ENCODE data around the gene SUOX.
A peak's percentile ranks its signal among the peaks of the same experiment; 100 is the strongest.
"Not testable (repeated sequence)": the region's sequence is repeated elsewhere in the genome, so short reads cannot be mapped to it uniquely, and the experiment has no call there.

Gene SUOX

GRCh38 chr12:55996715-55997534 lies at the start of gene SUOX:
TSS of gene SUOX (plus strand) at chr12:55997276. CDS start at chr12:56002222, 4,946 bp downstream.
- DNase-seq (ENCODE audit: low read depth): no peak

DNA sequence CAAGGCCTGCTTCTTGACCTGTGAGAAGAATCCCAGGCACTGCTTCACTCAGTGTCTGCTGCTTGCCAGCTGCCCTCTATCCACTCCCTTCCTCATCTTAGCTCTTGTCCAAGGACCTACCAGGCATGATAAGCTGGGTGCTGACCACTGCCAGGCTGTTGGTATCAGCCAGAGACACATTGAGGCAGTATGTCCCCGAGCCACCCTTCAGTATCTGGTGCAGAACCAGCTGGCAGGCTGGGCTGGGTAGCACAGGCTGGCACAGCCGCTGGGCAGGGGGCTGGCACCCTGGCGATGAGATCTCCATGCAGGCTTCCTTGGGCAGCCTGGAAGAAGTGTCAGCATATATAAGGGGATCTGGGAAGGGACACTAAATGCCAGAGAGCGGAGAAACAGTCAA lies 41.7 kb upstream of the SUOX start:
- no peak for DNase-seq (ENCODE audit: low read depth)

DNA sequence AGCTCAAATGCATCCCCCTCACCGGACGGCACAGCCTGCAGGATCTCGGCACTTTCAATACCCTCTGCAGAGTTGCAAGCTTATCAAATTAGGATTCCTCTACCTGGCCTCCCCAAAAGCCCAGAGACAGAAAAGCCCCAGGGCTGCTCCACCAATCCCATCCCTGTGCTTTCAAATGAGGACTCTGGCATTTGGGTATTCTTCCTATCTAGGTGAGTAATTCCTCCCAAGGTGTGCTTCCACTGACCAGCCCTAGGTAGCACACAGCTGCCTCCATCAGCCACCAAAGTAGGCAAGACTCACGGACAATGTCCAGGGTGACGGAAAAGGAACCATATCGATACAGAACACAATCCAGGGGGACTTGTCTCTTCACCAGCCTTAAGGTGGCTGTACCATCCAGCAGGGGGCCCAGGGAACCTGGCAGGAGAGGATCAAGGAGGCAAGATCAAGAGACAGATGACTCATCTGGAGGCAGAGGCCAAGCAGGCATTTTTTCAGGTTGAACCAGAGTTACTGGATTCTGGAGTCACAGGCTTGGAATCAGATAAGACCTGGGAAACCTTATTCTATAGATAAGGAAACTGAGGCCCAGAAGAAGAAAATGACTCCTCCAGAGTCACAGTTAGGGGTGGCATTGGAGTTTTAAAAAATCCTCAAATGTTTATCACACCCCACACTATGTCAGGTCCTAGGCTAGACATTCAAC lies 41.1 kb upstream of the SUOX start:
- DNase-seq (ENCODE audit: low read depth): peak; percentile 30

DNA sequence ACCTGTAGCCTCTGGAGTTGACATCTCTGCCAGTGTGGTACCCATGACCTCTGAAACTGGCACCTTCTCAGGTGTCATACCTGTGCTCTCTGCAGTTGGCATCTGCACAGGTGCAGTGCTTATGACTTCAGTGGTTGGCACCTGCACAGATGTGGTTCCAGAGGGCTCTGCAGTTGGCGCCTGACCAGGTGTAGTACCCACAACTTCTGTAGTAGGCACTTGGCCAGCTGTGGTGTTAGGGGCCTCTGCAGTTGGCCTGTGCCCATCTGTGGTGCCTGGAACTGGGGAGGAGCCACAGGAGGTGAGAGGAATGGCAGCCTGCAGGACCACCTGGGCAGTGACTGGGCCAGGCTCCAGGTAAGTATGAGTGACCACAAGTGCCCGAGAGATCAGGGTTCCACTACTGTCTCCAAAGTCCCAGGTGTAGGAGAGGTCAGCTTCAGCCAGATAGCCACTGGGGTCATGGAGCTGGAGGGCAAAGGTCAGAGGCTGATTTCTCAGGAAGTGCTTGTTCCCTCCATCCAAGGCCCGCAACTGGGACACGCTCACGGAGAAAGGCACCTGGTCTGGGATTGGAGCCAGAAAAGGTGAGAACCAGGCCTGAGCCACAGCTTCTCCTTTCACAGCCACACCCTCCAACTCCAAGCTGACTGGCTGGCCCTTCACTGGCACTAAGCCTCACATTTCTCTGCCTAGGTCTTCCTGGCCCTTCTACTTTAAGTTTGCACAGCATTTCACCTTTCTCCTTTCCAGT lies 39.8 kb upstream of the SUOX start:
- DNase-seq (ENCODE audit: low read depth): no peak

- no peak for DNase-seq (ENCODE audit: low read depth)
These were observed 33.3 kb upstream of the SUOX start for GRCh38 chr12:55963760-55964159.

DNA sequence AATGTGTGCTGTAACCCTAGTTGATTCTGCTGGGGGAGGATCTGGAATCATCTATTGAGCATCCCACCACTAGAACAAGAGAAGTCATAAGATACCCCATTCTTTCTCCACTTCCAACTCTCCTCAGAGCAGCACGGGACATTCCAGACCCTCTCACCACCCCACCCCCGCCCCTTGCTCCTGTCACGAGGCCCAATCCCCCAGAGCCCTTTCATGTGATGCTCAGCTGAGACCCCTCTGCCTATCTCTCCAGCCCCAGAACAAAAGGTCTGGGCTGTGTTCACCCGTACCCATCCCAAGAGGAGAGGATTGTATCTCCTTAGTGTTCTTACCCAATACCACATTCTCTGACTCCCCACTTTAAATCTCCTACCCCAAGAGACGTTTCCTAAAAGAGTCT lies 31.8 kb upstream of the SUOX start:
- DNase-seq (ENCODE audit: low read depth): no peak

DNA sequence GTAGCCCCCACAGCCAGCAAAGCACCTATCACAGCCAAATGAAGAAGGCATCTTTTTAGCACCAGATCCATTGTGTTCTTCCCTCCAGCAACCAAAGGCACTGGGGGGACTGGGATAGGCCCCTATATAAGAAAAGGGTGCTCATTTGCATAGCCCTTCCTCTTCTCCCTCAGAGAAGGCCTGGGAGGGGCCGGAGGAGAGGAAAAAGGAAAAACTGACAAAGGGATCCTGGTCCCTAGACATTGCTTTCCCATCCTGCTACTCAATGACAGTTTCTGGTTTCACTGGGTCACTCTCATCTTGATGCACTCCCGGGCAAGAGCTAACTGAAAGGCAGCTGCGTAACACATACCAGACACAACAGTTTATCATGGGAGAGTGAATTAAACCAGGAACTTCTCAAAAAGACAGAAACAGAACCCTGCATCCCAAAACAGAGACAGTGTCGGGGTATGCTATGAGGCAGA lies 31.1 kb upstream of the SUOX start, which contains the start of gene PMEL:
Gene PMEL, minus strand, starts transcription at position 102 of the 467 bp plus-strand sequence. Its CDS starts 31 bp downstream, at position 71.
- DNase-seq (ENCODE audit: low read depth): no peak

DNA sequence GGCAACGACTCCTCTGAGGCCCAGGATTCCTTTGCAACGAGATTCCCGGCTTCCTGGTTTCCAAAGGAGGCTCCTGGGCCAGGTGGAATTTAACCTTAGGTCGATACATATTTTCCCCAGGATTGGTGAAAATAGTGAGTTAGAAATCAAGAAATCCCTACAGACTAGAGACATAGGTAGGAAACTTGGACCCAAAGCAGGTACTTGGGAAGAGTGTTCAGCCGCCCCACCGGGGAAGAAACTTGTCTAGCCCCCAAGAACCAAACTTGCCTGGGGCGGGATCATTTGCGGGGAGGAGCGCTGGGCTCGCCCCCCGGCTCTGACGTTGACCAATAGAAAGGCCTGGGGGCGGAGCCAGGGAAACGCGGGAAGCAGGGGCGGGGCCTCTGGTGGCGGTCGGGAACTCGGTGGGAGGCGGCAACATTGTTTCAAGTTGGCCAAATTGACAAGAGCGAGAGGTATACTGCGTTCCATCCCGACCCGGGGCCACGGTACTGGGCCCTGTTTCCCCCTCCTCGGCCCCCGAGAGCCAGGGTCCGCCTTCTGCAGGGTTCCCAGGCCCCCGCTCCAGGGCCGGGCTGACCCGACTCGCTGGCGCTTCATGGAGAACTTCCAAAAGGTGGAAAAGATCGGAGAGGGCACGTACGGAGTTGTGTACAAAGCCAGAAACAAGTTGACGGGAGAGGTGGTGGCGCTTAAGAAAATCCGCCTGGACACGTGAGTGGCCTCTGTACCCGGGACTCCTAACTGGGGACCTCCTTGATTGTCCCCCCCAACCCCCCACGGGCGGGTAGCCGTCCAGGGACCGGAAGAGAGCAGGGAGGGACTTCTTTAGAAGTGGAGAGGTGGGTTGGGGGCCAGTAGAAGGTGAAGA lies 30.4 kb upstream of the SUOX start, which contains the start of gene CDK2:
Gene CDK2, plus strand, starts transcription at position 423 of the 874 bp plus-strand sequence. Its CDS starts 179 bp downstream, at position 602.
- peak; percentile 88 for DNase-seq (ENCODE audit: low read depth)

- no peak for DNase-seq (ENCODE audit: low read depth)
These were observed 27.7 kb upstream of the SUOX start for GRCh38 chr12:55969356-55969755.

- no peak for DNase-seq (ENCODE audit: low read depth)
These were observed 26.3 kb upstream of the SUOX start for GRCh38 chr12:55970775-55971174.

- no peak for DNase-seq (ENCODE audit: low read depth)
These were observed 25.0 kb upstream of the SUOX start for GRCh38 chr12:55972042-55972441.

DNA sequence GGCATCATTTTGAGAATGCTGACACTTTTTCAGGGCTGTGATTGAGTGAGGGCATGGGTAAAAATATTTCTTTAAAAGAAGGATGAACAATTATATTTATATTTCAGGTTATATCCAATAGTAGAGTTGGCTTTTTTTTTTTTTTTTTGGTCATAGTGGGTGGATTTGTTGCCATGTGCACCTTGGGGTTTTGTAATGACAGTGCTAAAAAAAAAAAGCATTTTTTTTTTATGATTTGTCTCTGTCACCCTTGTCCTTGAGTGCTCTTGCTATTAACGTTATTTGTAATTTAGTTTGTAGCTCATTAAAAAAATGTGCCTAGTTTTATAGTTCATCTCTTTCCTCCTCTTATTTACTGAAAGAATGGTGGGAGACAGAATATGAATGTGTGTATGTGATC lies 24.6 kb upstream of the SUOX start:
- no peak for DNase-seq (ENCODE audit: low read depth)

GRCh38 chr12:55972911-55973598 lies 24.0 kb upstream of the SUOX start:
- no peak for DNase-seq (ENCODE audit: low read depth)

DNA sequence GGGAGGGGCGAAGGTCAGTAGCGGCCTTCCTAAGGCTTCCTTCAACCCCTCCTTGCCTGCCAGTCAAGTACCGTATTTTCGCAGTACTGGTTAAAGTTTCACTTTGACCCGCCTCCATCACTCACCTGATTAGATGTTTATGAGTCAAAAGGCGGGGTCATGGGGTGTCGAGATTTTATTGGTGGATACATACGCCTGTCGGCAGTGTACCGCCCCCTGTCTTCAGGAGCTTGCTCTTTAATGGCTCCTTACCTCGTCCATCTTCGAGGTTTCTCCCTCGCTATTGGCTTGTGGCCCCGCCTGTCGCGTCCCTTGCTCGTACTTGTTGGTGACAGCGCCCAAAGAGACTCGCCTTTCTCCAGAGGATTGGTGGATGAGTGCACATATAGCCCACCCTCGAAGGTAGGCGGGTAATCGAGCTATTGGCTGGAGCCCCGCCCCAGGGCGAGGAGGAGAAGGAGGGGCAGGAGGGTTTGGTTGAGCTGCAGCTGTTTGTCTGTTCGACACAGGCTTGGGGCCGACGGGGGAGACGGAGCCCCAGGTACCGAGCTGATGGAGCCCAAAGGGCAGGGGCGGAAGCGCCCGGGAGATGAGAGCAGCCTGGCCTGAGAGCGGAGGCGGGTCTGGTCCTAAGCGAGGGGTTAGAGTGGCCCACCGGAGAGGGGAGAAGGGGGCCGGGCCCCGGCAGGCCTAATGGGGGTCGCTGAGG lies 23.3 kb upstream of the SUOX start, which contains the start of gene RAB5B:
Gene RAB5B, plus strand, starts transcription at position 480 of the 709 bp plus-strand sequence. CDS start 12,883 bp downstream, outside the sequence.
- peak; percentile 96 for DNase-seq (ENCODE audit: low read depth)

- no peak for DNase-seq (ENCODE audit: low read depth)
These were observed 22.8 kb upstream of the SUOX start for GRCh38 chr12:55974308-55974730.

- DNase-seq (ENCODE audit: low read depth): no peak
These were observed 18.7 kb upstream of the SUOX start for GRCh38 chr12:55978393-55978792.

- no peak for DNase-seq (ENCODE audit: low read depth)
These were observed 18.0 kb upstream of the SUOX start for GRCh38 chr12:55979069-55979468.

DNA sequence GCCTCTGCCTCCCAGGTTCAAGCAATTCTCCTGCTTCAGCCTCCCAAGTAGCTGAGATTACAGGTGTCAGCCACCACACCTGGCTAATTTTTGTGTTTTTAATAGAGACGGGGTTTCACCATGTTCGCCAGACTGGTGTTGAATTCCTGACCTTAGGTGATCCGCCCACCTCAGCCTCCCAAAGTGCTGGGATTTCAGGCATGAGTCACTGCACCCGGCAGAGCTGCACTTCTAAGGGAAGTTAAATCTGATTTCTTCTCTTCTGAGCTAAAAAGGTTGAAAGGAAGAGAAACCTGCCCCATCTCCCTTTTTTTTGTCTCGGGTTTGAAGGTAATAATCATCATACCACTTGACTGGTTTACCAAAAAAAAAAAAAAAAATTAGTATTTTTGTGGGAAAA lies 15.2 kb upstream of the SUOX start:
- not testable (repeated sequence) for DNase-seq (ENCODE audit: low read depth)

GRCh38 chr12:55982319-55982936 lies 14.6 kb upstream of the SUOX start:
- no peak for DNase-seq (ENCODE audit: low read depth)

Measured in stimulated activated CD8-positive, alpha-beta memory T cell treated with anti-CD3 and anti-CD28 coated beads, Interleukin-12 subunit alpha, Interleukin-12 subunit beta, amount 100 ng/mL, for 1 hour (primary cell).